HepG2 (cell line): ENCODE data around the gene KIAA1614. TPM values are rescaled to one million over a fixed set of nuclear protein-coding genes. Genes with fewer than 3 reads are reported as not detected.

Experiments used
- ATAC-seq: fragments of 200-7000 bp; cut with Tn5 transposase; 3 replicates; pipeline ENCODE4 v1.9.1; 2020; ENCODE audit warnings: mild to moderate bottlenecking, moderate library complexity
- BruUV-seq: library from RNA; stranded (reverse); fragments of 400-500 nt; replicated peaks from 2 replicates; lab custom pipeline; 2021; lab: Mats Ljungman, UMichigan
- CTCF ChIA-PET: fragments of 300-600 bp; formaldehyde crosslinking; extraction: SDS; loops from one replicate; lab custom pipeline; 2021; ENCODE audit warnings: low total read pairs, inconsistent platforms, low intra/inter-chr PET ratio; lab: Yijun Ruan, JAX
- POLR2A ChIA-PET: fragments of 350-600 bp; sonication (Branson Sonifier 250); formaldehyde crosslinking; loops from one replicate; lab custom pipeline; 2020; ENCODE audit warnings: antibody characterized with exemption, inconsistent platforms; lab: Yijun Ruan, JAX
- DNase-seq: peaks from one replicate; pipeline ENCODE4 v3.0.0-alpha.2; 2015; ENCODE audit warnings: low spot score
- FAIRE-seq: peaks from 3 replicates; lab custom pipeline; 2011; peaks lifted over from hg19 to GRCh38; lab: Jason Lieb, UNC
- H2AFZ ChIP-seq: one replicate; pipeline ENCODE4 v1.6.1; 2011; ENCODE audit warnings: low read length, inconsistent platforms
- H3K27ac ChIP-seq: fragments of 300-600 bp; 3 replicates; pipeline ENCODE4 v1.8.0; 2011; ENCODE audit warnings: mixed run types, mild to moderate bottlenecking, mixed read lengths, low read length, inconsistent platforms; ENCODE audit not compliant: insufficient read depth; ENCODE audit errors: extremely low read length
- H3K27me3 ChIP-seq, 2 experiments: fragments of 200-600 bp in 1 of 2; 2 replicates in 1 of 2; 3 replicates in 1 of 2; pipeline versions ENCODE4 v1.6.0 to v1.8.0; 2011; ENCODE audit warnings: low read length in 2 of 2, mild to moderate bottlenecking in 2 of 2, moderate library complexity in 2 of 2, inconsistent platforms in 1 of 2; ENCODE audit not compliant: insufficient read depth in 2 of 2, control insufficient read depth in 1 of 2
- H3K36me3 ChIP-seq, 2 experiments: fragments of 200-600 bp in 1 of 2; replicated peaks in 1 of 2; 2 replicates in 1 of 2; 3 replicates in 1 of 2; pipeline versions ENCODE4 v1.5.1 to v1.8.0; 2011; ENCODE audit warnings: low read length in 2 of 2, inconsistent platforms in 1 of 2; ENCODE audit not compliant: insufficient read depth in 2 of 2, control insufficient read depth in 1 of 2
- H3K4me1 ChIP-seq: 2 replicates; pipeline ENCODE4 v1.5.1; 2012; ENCODE audit warnings: low read length, inconsistent platforms; ENCODE audit not compliant: insufficient read depth
- H3K4me2 ChIP-seq: 2 replicates; pipeline ENCODE4 v1.6.0; 2011; ENCODE audit warnings: low read depth, low read length, inconsistent platforms
- H3K4me3 ChIP-seq, 3 experiments: fragments of 200-600 bp in 1 of 3; sonication (generic), shearing (Covaris generic) in 1 of 3; replicated peaks in 1 of 3; 2 replicates each; pipeline ENCODE4 v1.5.1; 2011 to 2016; ENCODE audit warnings: low read length in 3 of 3, inconsistent platforms in 2 of 3, low read depth in 2 of 3, mild to moderate bottlenecking in 2 of 3, control low read depth in 1 of 3, mixed read lengths in 1 of 3; ENCODE audit not compliant: insufficient read depth in 1 of 3
- H3K79me2 ChIP-seq: one replicate; pipeline ENCODE4 v1.6.1; 2011; ENCODE audit warnings: low read length, inconsistent platforms; ENCODE audit not compliant: insufficient read depth
- H3K9ac ChIP-seq: 2 replicates; pipeline ENCODE4 v1.6.0; 2011; ENCODE audit warnings: mild to moderate bottlenecking, low read depth, low read length, inconsistent platforms; ENCODE audit not compliant: insufficient read depth
- H3K9me3 ChIP-seq: 2 replicates; pipeline ENCODE4 v1.5.1; 2012; ENCODE audit warnings: mild to moderate bottlenecking, low read length
- H4K20me1 ChIP-seq: 2 replicates; pipeline ENCODE4 v1.6.0; 2011; ENCODE audit warnings: inconsistent platforms, mild to moderate bottlenecking, low read length, moderate library complexity; ENCODE audit not compliant: insufficient read depth
- AGO1 ChIP-seq: fragments of 200-400 bp; formaldehyde crosslinking; IDR thresholded peaks from 2 replicates; pipeline ENCODE4 v1.6.1; 2017; ENCODE audit warnings: mild to moderate bottlenecking, low read depth, low read length, moderate library complexity; ENCODE audit not compliant: poor library complexity, severe bottlenecking
- ERF ChIP-seq: IDR thresholded peaks from 2 replicates; pipeline ENCODE4 v1.6.1; 2018; ENCODE audit warnings: missing biosample characterization, missing genetic modification reagents
- ETV5 ChIP-seq: IDR thresholded peaks from 2 replicates; pipeline ENCODE4 v1.6.1; 2018; ENCODE audit warnings: missing biosample characterization, missing genetic modification reagents, inconsistent platforms, borderline replicate concordance
- FLYWCH1 ChIP-seq: sonication (generic); formaldehyde crosslinking; IDR thresholded peaks from 2 replicates; pipeline ENCODE4 v1.8.1; 2023; ENCODE audit warnings: mild to moderate bottlenecking, missing genetic modification reagents
- KLF9 ChIP-seq: IDR thresholded peaks from 2 replicates; pipeline ENCODE4 v1.6.1; 2016; ENCODE audit warnings: low read depth
- MEIS1 ChIP-seq: sonication (generic); formaldehyde crosslinking; IDR thresholded peaks from 2 replicates; pipeline ENCODE4 v1.9.0; 2021; ENCODE audit warnings: mild to moderate bottlenecking, missing genetic modification reagents, moderate library complexity, borderline replicate concordance
- NFATC3 ChIP-seq: sonication (generic); formaldehyde crosslinking; IDR thresholded peaks from 2 replicates; pipeline ENCODE4 v1.5.1; 2020; ENCODE audit warnings: mild to moderate bottlenecking, missing genetic modification reagents
- NFKBIZ ChIP-seq: IDR thresholded peaks from 2 replicates; pipeline ENCODE4 v1.6.1; 2018; ENCODE audit warnings: missing genetic modification reagents, missing compliant biosample characterization
- RARG ChIP-seq: sonication (generic); formaldehyde crosslinking; IDR thresholded peaks from 2 replicates; pipeline ENCODE4 v1.4.0; 2020; ENCODE audit warnings: low read depth, mild to moderate bottlenecking, missing genetic modification reagents
- ZKSCAN5 ChIP-seq: sonication (generic); formaldehyde crosslinking; IDR thresholded peaks from 2 replicates; pipeline ENCODE4 v1.5.1; 2020; ENCODE audit warnings: mild to moderate bottlenecking, missing genetic modification reagents
- ZNF354B ChIP-seq: sonication (generic); formaldehyde crosslinking; IDR thresholded peaks from 2 replicates; pipeline ENCODE4 v1.8.0; 2022; ENCODE audit warnings: mild to moderate bottlenecking, missing genetic modification reagents
- ZNF770 ChIP-seq: sonication (generic); formaldehyde crosslinking; IDR thresholded peaks from 2 replicates; pipeline ENCODE4 v1.5.0; 2020; ENCODE audit warnings: mild to moderate bottlenecking, missing genetic modification reagents
- WGBS: methylation state at CpG from one replicate; pipeline ENCODE4 v1.1.6; 2017; ENCODE audit warnings: low lambda C conversion rate; 5-methylcytosine and 5-hydroxymethylcytosine counted together
- in situ Hi-C: cut with HindIII; loops from 2 replicates; pipeline ENCODE4 v1.10.0; 2017; ENCODE audit warnings: low pct_unique_long_range_greater_than_20kb; ENCODE audit not compliant: extremely low pct_ligation_motif_present
- intact Hi-C: fragments of 100-400 bp; cut with micrococcal nuclease; formaldehyde crosslinking; loops from one replicate; pipeline ENCODE4 v1.10.0; 2022; ENCODE audit not compliant: unreplicated experiment
- polyA plus RNA-seq, 8 experiments: library from polyadenylated mRNA; depleted of rRNA in 3 of 8; stranded (reverse) in 7 of 8; unstranded in 1 of 8; fragments of >200 nt; fragmentation: Illumina TruSeq in 4 of 8; extraction: Trizol in 4 of 8; gene quantifications; 2 replicates each; pipeline versions ENCODE4 v1.2.1 to v1.2.3, GENCODE V29; 2011 to 2016; ENCODE audit warnings: low read depth in 4 of 8, missing spikeins in 1 of 8, mixed read lengths in 1 of 8; ENCODE audit not compliant: insufficient read depth in 1 of 8
- total RNA-seq, 5 experiments: library from RNA; depleted of rRNA; stranded (reverse); fragments of >200 nt; fragmentation: Illumina TruSeq; extraction: Trizol; gene quantifications; 2 replicates each; pipeline ENCODE4 v1.2.3, GENCODE V29; 2016; ENCODE audit warnings: low read depth in 1 of 5
- TF ChIP-seq, protein P1 (sequence below): sonication (generic); formaldehyde crosslinking; IDR thresholded peaks from 2 replicates; pipeline ENCODE4 v1.4.0; 2020; ENCODE audit warnings: missing genetic modification reagents; ENCODE audit errors: not compliant biosample characterization

Gene KIAA1614
- total and polyA plus RNA-seq, 2 of the 13 experiments (the other 11 are each of a cell fraction or from before 2014, with no cell fraction given), result 0.15 to 0.77 TPM

DNA sequence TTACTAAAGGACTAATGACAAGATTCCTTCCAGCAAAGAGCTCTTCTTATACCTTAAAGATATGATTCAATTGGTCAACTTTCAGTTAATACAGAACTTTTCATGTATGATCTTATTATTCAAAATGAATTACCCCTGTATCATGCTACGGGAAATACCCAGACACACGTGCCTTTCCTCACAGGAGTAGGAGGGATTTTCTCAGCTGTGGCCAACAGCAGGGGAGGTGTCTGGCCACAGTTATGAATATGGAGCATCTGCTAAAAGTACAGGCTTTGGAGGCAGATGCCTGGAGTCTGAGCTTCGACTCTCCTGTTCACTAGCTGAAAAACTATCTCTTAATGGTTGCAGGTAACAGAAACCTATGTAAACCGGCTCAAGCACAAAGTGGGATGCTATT is 53.6 kb downstream of the KIAA1614 start:
- intact Hi-C loops (no loop called here), in situ Hi-C loops (no loop called here)
- Histone ChIP-seq H3K79me2 (no peaks in the 10 kb centered on the region), H3K4me3 (no peak overlapping the region), H3K9ac (no peak overlapping the region), H3K36me3 (peaks cover 0 to 21% of the 10 kb centered on the region in 2 experiments; a peak in 4 of 5 replicates), H3K4me1 (no peaks in the 10 kb centered on the region), H4K20me1 (no peaks in the 10 kb centered on the region), H3K4me2 (no peak overlapping the region), H3K27me3 (no peaks in the 10 kb centered on the region), H3K27ac (no peak overlapping the region), H3K9me3 (no peaks in the 10 kb centered on the region), H2AFZ (no peak overlapping the region)
- CTCF ChIA-PET, result no interaction called here
- no peak for TF ChIP-seq MEIS1 (CRISPR knock-in tag)
- TF ChIP-seq ZKSCAN5 (CRISPR knock-in tag), result no peak
- TF ChIP-seq ZNF770 (CRISPR knock-in tag), result no peak
- TF ChIP-seq KLF9, result no peak
- FAIRE-seq (no peak), ATAC-seq (no peak), DNase-seq (no peak)
- 98% methylated on average over 4 of the region's 4 CpGs for WGBS
- no TSS peak for BruUV-seq
- POLR2A ChIA-PET, result no interaction called here

GRCh38 chr1:180966744-180967536 is 54.2 kb downstream of the KIAA1614 start:
- in situ Hi-C loops (no loop called here), intact Hi-C loops (no loop called here)
- no peak overlapping the region for H3K9ac ChIP-seq
- H3K4me3 ChIP-seq, result no peak overlapping the region
- H3K36me3 ChIP-seq, result peaks cover 0 to 26% of the 10 kb centered on the region in 2 experiments; a peak in 4 of 5 replicates
- no peaks in the 10 kb centered on the region for H3K9me3 ChIP-seq
- DNase-seq (no peak), ATAC-seq (no peak), FAIRE-seq (no peak)
- no peak overlapping the region for H3K4me2 ChIP-seq
- no peaks in the 10 kb centered on the region for H3K4me1 ChIP-seq
- ChIA-PET CTCF (no interaction called here), POLR2A (no interaction called here)
- no peaks in the 10 kb centered on the region for H3K27me3 ChIP-seq
- no TSS peak for BruUV-seq
- no peaks in the 10 kb centered on the region for H4K20me1 ChIP-seq
- no peaks in the 10 kb centered on the region for H3K79me2 ChIP-seq
- H3K27ac ChIP-seq, result no peak overlapping the region
- WGBS, result 86% methylated on average over 15 of the region's 15 CpGs
- H2AFZ ChIP-seq, result no peak overlapping the region
- TF ChIP-seq FLYWCH1 (CRISPR knock-in tag) (no peak), NFKBIZ (CRISPR knock-in tag) (no peak), AGO1 (no peak), ERF (CRISPR knock-in tag) (no peak), NFATC3 (CRISPR knock-in tag) (no peak), RARG (CRISPR knock-in tag) (no peak), ETV5 (CRISPR knock-in tag) (no peak), ZNF354B (no peak)
- TF ChIP-seq, protein P1, sequence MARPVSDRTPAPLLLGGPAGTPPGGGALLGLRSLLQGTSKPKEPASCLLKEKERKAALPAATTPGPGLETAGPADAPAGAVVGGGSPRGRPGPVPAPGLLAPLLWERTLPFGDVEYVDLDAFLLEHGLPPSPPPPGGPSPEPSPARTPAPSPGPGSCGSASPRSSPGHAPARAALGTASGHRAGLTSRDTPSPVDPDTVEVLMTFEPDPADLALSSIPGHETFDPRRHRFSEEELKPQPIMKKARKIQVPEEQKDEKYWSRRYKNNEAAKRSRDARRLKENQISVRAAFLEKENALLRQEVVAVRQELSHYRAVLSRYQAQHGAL (CRISPR knock-in tag), result no peak
